ENCODE data around the gene JAKMIP1. TPM values are rescaled to one million over a fixed set of nuclear protein-coding genes. Genes with fewer than 3 reads are reported as not detected.

The JAKMIP1 gene
- total and polyA plus RNA-seq, 12 donors = 0.14 to 5.3 (median 2.9) TPM; not detected in 2

GRCh38 chr4:6224735-6225134 lies 24.4 kb upstream of the JAKMIP1 start:
- intact Hi-C loops (cut with DNase I) = no loop called here
- no peak overlapping the region for H3K27ac ChIP-seq
- TF ChIP-seq CTCF (IDR thresholded peaks at IDR 0.05) (no peak), POLR2A (IDR thresholded peaks at IDR 0.05) (no peak)
- H3K4me3 ChIP-seq = no peak overlapping the region
- H3K36me3 ChIP-seq (replicated peaks in 1 of 2) = no peaks in the 10 kb centered on the region
- peaks cover 22% of the 10 kb centered on the region for H3K27me3 ChIP-seq
- WGBS, 4 donors = 55 to 75% (median 66%) methylated on average over 3 of the region's 3 CpGs
- H3K9me3 ChIP-seq (replicated peaks in 1 of 3) = no peaks in the 10 kb centered on the region
- no peak for DNase-seq
- peaks cover 0 to 6% of the 10 kb centered on the region in 2 donors for H3K4me1 ChIP-seq (replicated peaks in 1 of 2)

- TF ChIP-seq CTCF (IDR thresholded peaks at IDR 0.05) (no peak), POLR2A (IDR thresholded peaks at IDR 0.05) (no peak)
- 46 to 60% (median 55%) methylated on average over 10 of the region's 10 CpGs for WGBS, 4 donors
- H3K4me1 ChIP-seq (replicated peaks in 1 of 2) = peaks cover 0 to 6% of the 10 kb centered on the region in 2 donors
- no peaks in the 10 kb centered on the region for H3K36me3 ChIP-seq (replicated peaks in 1 of 2)
- intact Hi-C loops (cut with DNase I) = no loop called here
- H3K27ac ChIP-seq = no peak overlapping the region
- H3K4me3 ChIP-seq = no peak overlapping the region
- H3K27me3 ChIP-seq = peaks cover 22% of the 10 kb centered on the region
- H3K9me3 ChIP-seq (replicated peaks in 1 of 3) = no peaks in the 10 kb centered on the region
- DNase-seq = no peak
These were observed 22.5 kb upstream of the JAKMIP1 start for GRCh38 chr4:6222761-6223292.

- H3K27ac ChIP-seq = peak overlapping the region in 1 of 5 donors; percentile 0
- H3K36me3 ChIP-seq (replicated peaks in 1 of 2) = no peaks in the 10 kb centered on the region
- H3K9me3 ChIP-seq (replicated peaks in 1 of 3) = no peaks in the 10 kb centered on the region
- peak in 6 of 7 donors; percentile 11 to 70 (median 31) for DNase-seq
- H3K4me1 ChIP-seq (replicated peaks in 1 of 2) = peaks cover 0 to 6% of the 10 kb centered on the region in 2 donors
- H3K4me3 ChIP-seq = peak overlapping the region in 1 of 4 donors; percentile 44
- intact Hi-C loops (cut with DNase I) = no loop called here
- 9 to 71% (median 18%) methylated on average over 3 to 84 of the region's 84 CpGs for WGBS, 4 donors
- TF ChIP-seq CTCF (IDR thresholded peaks at IDR 0.05) = no peak
- no peak for TF ChIP-seq POLR2A (IDR thresholded peaks at IDR 0.05)
- peaks cover 22% of the 10 kb centered on the region for H3K27me3 ChIP-seq
These were observed 21.8 kb upstream of the JAKMIP1 start for GRCh38 chr4:6221851-6222760.

- 12 to 19% (median 18%) methylated on average over 13 to 16 of the region's 16 CpGs for WGBS, 4 donors
- intact Hi-C loops (cut with DNase I) = no loop called here
These were observed 21.0 kb upstream of the JAKMIP1 start for GRCh38 chr4:6221301-6221850.

More at GRCh38 chr4:6221301-6221850, 21.0 kb upstream of the JAKMIP1 start:
- peak overlapping the region in 1 of 4 donors; percentile 44 for H3K4me3 ChIP-seq
- peak in 1 of 7 donors; percentile 71 for DNase-seq
- H3K9me3 ChIP-seq (replicated peaks in 1 of 3) = no peaks in the 10 kb centered on the region
- H3K4me1 ChIP-seq (replicated peaks in 1 of 2) = peaks cover 0 to 6% of the 10 kb centered on the region in 2 donors
- peaks cover 22% of the 10 kb centered on the region for H3K27me3 ChIP-seq
- H3K36me3 ChIP-seq (replicated peaks in 1 of 2) = no peaks in the 10 kb centered on the region
- peak overlapping the region in 1 of 5 donors; percentile 0 for H3K27ac ChIP-seq
- TF ChIP-seq CTCF (IDR thresholded peaks at IDR 0.05) (no peak), POLR2A (IDR thresholded peaks at IDR 0.05) (no peak)
